Loucy (cell line): ENCODE results near the gene SCRN2.

Experiments
- H2AFZ ChIP-seq: fragments of 200-600 bp; sonication (generic); 2 replicates; pipeline ENCODE4 v1.6.0; 2016; ENCODE audit warnings: antibody characterized with exemption, mild to moderate bottlenecking, low read length, moderate library complexity
- H3F3A ChIP-seq: fragments of 200-600 bp; 2 replicates; pipeline ENCODE4 v1.6.0; 2016; ENCODE audit warnings: antibody characterized with exemption, low read depth, mild to moderate bottlenecking
- H3K27me3 ChIP-seq: fragments of 200-600 bp; sonication (generic); 2 replicates; pipeline ENCODE4 v1.6.1; 2014; ENCODE audit warnings: low read length, mild to moderate bottlenecking; ENCODE audit not compliant: insufficient read depth, poor library complexity, severe bottlenecking
- H3K36me3 ChIP-seq: fragments of 200-600 bp; sonication (generic); 2 replicates; pipeline ENCODE4 v1.6.1; 2016; ENCODE audit warnings: low read length; ENCODE audit not compliant: insufficient read depth
- H3K4me1 ChIP-seq: fragments of 200-600 bp; sonication (generic); 2 replicates; pipeline ENCODE4 v1.5.1; 2014; ENCODE audit warnings: low read length, mild to moderate bottlenecking; ENCODE audit not compliant: insufficient read depth, poor library complexity, severe bottlenecking
- H3K4me2 ChIP-seq: fragments of 200-600 bp; sonication (generic); 2 replicates; pipeline ENCODE4 v1.6.0; 2014; ENCODE audit warnings: antibody characterized with exemption, low read length, low read depth, mild to moderate bottlenecking; ENCODE audit not compliant: poor library complexity, severe bottlenecking
- H3K4me3 ChIP-seq: fragments of 200-600 bp; sonication (generic); 2 replicates; pipeline ENCODE4 v1.5.1; 2014; ENCODE audit warnings: low read length, mild to moderate bottlenecking, mixed read lengths; ENCODE audit not compliant: poor library complexity, severe bottlenecking
- H3K79me2 ChIP-seq: fragments of 200-600 bp; sonication (generic); 2 replicates; pipeline ENCODE4 v1.6.1; 2014; ENCODE audit warnings: low read length; ENCODE audit not compliant: insufficient read depth
- H3K9ac ChIP-seq: fragments of 200-600 bp; sonication (generic); 2 replicates; pipeline ENCODE4 v1.6.0; 2014; ENCODE audit warnings: mild to moderate bottlenecking, low read depth, low read length, moderate library complexity; ENCODE audit not compliant: poor library complexity, severe bottlenecking
- H3K9me2 ChIP-seq: fragments of 200-600 bp; sonication (generic); replicated peaks from 2 replicates; pipeline ENCODE4 v1.6.1; 2016; ENCODE audit warnings: low read depth, low read length, mixed read lengths
- H3K9me3 ChIP-seq: fragments of 200-600 bp; sonication (generic); 2 replicates; pipeline ENCODE4 v1.6.1; 2014; ENCODE audit warnings: mild to moderate bottlenecking, antibody characterized with exemption, low read length, low read depth; ENCODE audit not compliant: insufficient read depth
- H4K20me1 ChIP-seq: fragments of 200-600 bp; sonication (generic); 2 replicates; pipeline ENCODE4 v1.6.0; 2014; ENCODE audit warnings: antibody characterized with exemption, low read length, mild to moderate bottlenecking; ENCODE audit not compliant: insufficient read depth, poor library complexity, severe bottlenecking
- EZH2phosphoT487 ChIP-seq: fragments of 200-600 bp; IDR thresholded peaks from 2 replicates; pipeline ENCODE4 v1.6.1; 2018; ENCODE audit warnings: antibody characterized with exemption, mild to moderate bottlenecking, moderate library complexity, borderline replicate concordance
- TF ChIP-seq, protein P1 (sequence below): fragments of 200-600 bp; sonication (generic); conservative IDR thresholded peaks from 2 replicates; pipeline ENCODE4 v1.5.1; 2014; ENCODE audit warnings: mild to moderate bottlenecking, antibody characterized with exemption, low read length

The SCRN2 gene

DNA sequence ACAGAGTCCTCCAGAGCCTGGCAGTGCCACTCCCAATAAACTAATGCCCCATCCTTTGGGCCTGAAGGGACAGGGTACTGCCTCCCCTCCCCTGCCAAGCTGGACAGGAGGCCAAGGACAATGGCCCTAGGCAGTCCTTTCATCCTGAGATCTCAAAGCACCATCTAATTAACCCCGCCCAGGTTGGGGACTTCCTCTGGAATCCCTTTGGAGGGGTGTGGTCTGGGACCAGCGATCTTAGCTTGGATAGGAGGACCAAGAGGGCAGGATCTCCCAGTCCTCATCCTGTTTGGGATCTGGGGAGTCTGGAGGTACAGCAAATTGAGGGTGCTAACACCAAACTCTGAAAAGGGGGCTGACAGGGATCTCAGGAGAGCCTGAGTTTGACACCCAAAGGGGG is 28.0 kb upstream of the SCRN2 start:
- no peaks in the 10 kb centered on the region for H3F3A ChIP-seq
- no peaks in the 10 kb centered on the region for H4K20me1 ChIP-seq
- H3K9me3 ChIP-seq: no peaks in the 10 kb centered on the region
- H3K4me2 ChIP-seq: no peak overlapping the region
- H3K9me2 ChIP-seq: no peaks in the 10 kb centered on the region
- no peak overlapping the region for H3K4me3 ChIP-seq
- no peaks in the 10 kb centered on the region for H3K4me1 ChIP-seq
- H3K36me3 ChIP-seq: no peaks in the 10 kb centered on the region
- H2AFZ ChIP-seq: no peak overlapping the region
- H3K79me2 ChIP-seq: no peaks in the 10 kb centered on the region
- TF ChIP-seq, protein P1, sequence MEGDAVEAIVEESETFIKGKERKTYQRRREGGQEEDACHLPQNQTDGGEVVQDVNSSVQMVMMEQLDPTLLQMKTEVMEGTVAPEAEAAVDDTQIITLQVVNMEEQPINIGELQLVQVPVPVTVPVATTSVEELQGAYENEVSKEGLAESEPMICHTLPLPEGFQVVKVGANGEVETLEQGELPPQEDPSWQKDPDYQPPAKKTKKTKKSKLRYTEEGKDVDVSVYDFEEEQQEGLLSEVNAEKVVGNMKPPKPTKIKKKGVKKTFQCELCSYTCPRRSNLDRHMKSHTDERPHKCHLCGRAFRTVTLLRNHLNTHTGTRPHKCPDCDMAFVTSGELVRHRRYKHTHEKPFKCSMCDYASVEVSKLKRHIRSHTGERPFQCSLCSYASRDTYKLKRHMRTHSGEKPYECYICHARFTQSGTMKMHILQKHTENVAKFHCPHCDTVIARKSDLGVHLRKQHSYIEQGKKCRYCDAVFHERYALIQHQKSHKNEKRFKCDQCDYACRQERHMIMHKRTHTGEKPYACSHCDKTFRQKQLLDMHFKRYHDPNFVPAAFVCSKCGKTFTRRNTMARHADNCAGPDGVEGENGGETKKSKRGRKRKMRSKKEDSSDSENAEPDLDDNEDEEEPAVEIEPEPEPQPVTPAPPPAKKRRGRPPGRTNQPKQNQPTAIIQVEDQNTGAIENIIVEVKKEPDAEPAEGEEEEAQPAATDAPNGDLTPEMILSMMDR: no peak
- no peak for TF ChIP-seq EZH2phosphoT487
- no peaks in the 10 kb centered on the region for H3K27me3 ChIP-seq
- H3K9ac ChIP-seq: no peak overlapping the region

DNA sequence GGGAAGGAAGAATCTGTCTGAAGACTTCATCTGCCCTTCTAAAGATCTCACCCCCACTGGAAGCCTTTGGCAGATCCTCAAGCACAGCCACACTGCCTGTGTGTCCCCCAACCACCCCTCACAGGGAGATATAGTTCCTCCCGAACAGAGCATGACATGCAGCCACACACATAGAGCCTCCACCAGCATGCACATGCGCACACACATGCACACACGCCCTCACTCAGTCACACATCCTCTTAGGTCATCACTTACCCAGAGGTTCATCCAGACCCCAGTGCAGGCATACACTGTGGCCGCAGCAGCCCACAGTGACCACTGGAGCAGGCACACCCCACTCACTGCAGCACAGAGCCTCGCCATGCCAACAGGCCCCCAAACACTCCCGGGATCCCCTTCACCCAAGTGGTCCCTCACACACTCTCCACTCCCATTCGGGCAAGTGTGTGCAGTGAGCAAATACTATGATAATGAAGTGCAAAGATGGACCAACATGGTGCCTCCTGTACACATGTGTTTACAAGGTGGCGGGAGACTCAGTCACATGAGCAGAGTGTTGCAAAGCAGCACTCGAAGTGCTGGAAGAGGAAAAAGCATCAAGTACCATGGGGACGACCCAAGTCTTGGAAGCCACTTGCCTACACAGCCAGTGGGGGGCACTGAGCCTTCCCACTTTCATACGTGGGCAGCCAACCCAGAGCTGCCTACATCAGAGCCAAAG is 26.9 kb upstream of the SCRN2 start:
- Histone ChIP-seq H3K36me3 (no peaks in the 10 kb centered on the region), H3F3A (no peaks in the 10 kb centered on the region), H3K9me2 (no peaks in the 10 kb centered on the region), H4K20me1 (no peaks in the 10 kb centered on the region), H3K4me2 (no peak overlapping the region), H2AFZ (no peak overlapping the region), H3K79me2 (no peaks in the 10 kb centered on the region), H3K4me3 (no peak overlapping the region), H3K9me3 (no peaks in the 10 kb centered on the region), H3K9ac (no peak overlapping the region), H3K27me3 (no peaks in the 10 kb centered on the region), H3K4me1 (no peaks in the 10 kb centered on the region)
- TF ChIP-seq, protein P1: no peak
- no peak for TF ChIP-seq EZH2phosphoT487

DNA sequence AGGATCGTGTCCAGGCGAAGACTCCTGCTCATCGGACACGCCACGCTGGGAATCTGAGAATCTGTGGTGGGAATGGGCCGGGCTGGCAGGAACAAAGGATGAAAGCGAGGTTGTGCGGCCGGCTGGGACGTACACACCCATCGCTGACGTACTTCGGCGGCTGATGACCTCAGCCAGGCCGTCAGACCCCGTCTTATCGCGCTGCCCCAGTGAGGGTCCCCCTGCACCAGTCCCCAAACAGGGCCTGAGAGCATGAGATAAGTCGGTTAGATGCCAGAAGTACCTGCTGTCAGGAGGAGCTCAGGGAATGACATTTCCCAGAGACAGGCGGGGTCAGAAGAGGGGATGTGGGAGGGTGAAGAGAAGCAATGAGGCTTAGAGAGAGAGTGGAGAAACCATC is 25.9 kb upstream of the SCRN2 start:
- H3K9me3 ChIP-seq: no peaks in the 10 kb centered on the region
- no peaks in the 10 kb centered on the region for H4K20me1 ChIP-seq
- no peaks in the 10 kb centered on the region for H3K27me3 ChIP-seq
- no peak overlapping the region for H3K4me3 ChIP-seq
- H2AFZ ChIP-seq: no peak overlapping the region
- no peak for TF ChIP-seq EZH2phosphoT487
- TF ChIP-seq, protein P1: no peak
- H3K4me2 ChIP-seq: no peak overlapping the region
- no peak overlapping the region for H3K9ac ChIP-seq
- H3K79me2 ChIP-seq: no peaks in the 10 kb centered on the region
- no peaks in the 10 kb centered on the region for H3K4me1 ChIP-seq
- H3K36me3 ChIP-seq: no peaks in the 10 kb centered on the region
- H3F3A ChIP-seq: no peaks in the 10 kb centered on the region
- H3K9me2 ChIP-seq: no peaks in the 10 kb centered on the region
